ENCODE measurements around the gene BUD23.

Gene BUD23

GRCh38 chr7:73674468-73675124 lies 8.8 kb upstream of the BUD23 start:
- TF ChIP-seq POLR2AphosphoS5 (IDR thresholded peaks at IDR 0.05; ENCODE audit: low read depth, low read length) (no peak), FOXP2 (optimal IDR thresholded peaks at IDR 0.05; ENCODE audit: borderline replicate concordance, extremely low read depth, extremely low read length, insufficient read depth) (no peak), TAF1 (IDR thresholded peaks at IDR 0.05; ENCODE audit: borderline replicate concordance, insufficient read depth, low read length) (no peak), REST (IDR thresholded peaks at IDR 0.05; ENCODE audit: insufficient read depth in 1 of 2, low read depth in 2 of 2, low read length in 2 of 2) (no peak), SIN3A (IDR thresholded peaks at IDR 0.05; ENCODE audit: borderline replicate concordance, insufficient read depth, low read length) (no peak)

- TF ChIP-seq POLR2AphosphoS5 (IDR thresholded peaks at IDR 0.05; ENCODE audit: low read depth, low read length) = no peak
- no peak for TF ChIP-seq REST (IDR thresholded peaks at IDR 0.05; ENCODE audit: insufficient read depth in 1 of 2, low read depth in 2 of 2, low read length in 2 of 2)
- no peak for TF ChIP-seq FOXP2 (optimal IDR thresholded peaks at IDR 0.05; ENCODE audit: borderline replicate concordance, extremely low read depth, extremely low read length, insufficient read depth)
- no peak for TF ChIP-seq TAF1 (IDR thresholded peaks at IDR 0.05; ENCODE audit: borderline replicate concordance, insufficient read depth, low read length)
- no peak for TF ChIP-seq SIN3A (IDR thresholded peaks at IDR 0.05; ENCODE audit: borderline replicate concordance, insufficient read depth, low read length)
Observed at GRCh38 chr7:73678862-73679261, 4.5 kb upstream of the BUD23 start.

GRCh38 chr7:73679709-73680108 lies 3.7 kb upstream of the BUD23 start:
- no peak for TF ChIP-seq SIN3A (IDR thresholded peaks at IDR 0.05; ENCODE audit: borderline replicate concordance, insufficient read depth, low read length)
- TF ChIP-seq POLR2AphosphoS5 (IDR thresholded peaks at IDR 0.05; ENCODE audit: low read depth, low read length) = no peak
- TF ChIP-seq TAF1 (IDR thresholded peaks at IDR 0.05; ENCODE audit: borderline replicate concordance, insufficient read depth, low read length) = no peak
- no peak for TF ChIP-seq REST (IDR thresholded peaks at IDR 0.05; ENCODE audit: insufficient read depth in 1 of 2, low read depth in 2 of 2, low read length in 2 of 2)
- no peak for TF ChIP-seq FOXP2 (optimal IDR thresholded peaks at IDR 0.05; ENCODE audit: borderline replicate concordance, extremely low read depth, extremely low read length, insufficient read depth)

- TF ChIP-seq SIN3A (IDR thresholded peaks at IDR 0.05; ENCODE audit: borderline replicate concordance, insufficient read depth, low read length) = no peak
Observed at GRCh38 chr7:73680501-73680900, 2.9 kb upstream of the BUD23 start.

- no peak for TF ChIP-seq FOXP2 (optimal IDR thresholded peaks at IDR 0.05; ENCODE audit: borderline replicate concordance, extremely low read depth, extremely low read length, insufficient read depth)
- TF ChIP-seq TAF1 (IDR thresholded peaks at IDR 0.05; ENCODE audit: borderline replicate concordance, insufficient read depth, low read length) = no peak
- no peak for TF ChIP-seq SIN3A (IDR thresholded peaks at IDR 0.05; ENCODE audit: borderline replicate concordance, insufficient read depth, low read length)
- no peak for TF ChIP-seq POLR2AphosphoS5 (IDR thresholded peaks at IDR 0.05; ENCODE audit: low read depth, low read length)
- no peak for TF ChIP-seq REST (IDR thresholded peaks at IDR 0.05; ENCODE audit: insufficient read depth in 1 of 2, low read depth in 2 of 2, low read length in 2 of 2)
Observed at GRCh38 chr7:73681031-73681430, 2.4 kb upstream of the BUD23 start.

All from PFSK-1 (cell line).